Esophagus muscularis mucosa (tissue), 4 donors: Measurements from ENCODE around the gene SH3GL3. TPM values are rescaled to one million over a fixed set of nuclear protein-coding genes. Genes with fewer than 3 reads are reported as not detected.

Source experiments
- DNase-seq: peaks from one replicate; pipeline ENCODE4 v3.0.0-alpha.2; 2017; ENCODE audit errors: extremely low spot score
- H3K27ac ChIP-seq, 4 donors: fragments of 200-600 bp; sonication (generic); replicated peaks in 1 of 4; 1 replicate in 3 of 4; 2 replicates in 1 of 4; pipeline ENCODE4 v1.5.1; 2016 to 2019; ENCODE audit warnings: mild to moderate bottlenecking in 1 of 4
- H3K27me3 ChIP-seq, 4 donors: fragments of 200-600 bp; sonication (generic); one replicate each; pipeline versions ENCODE4 v1.5.1 to v1.6.0; 2016 to 2019
- H3K36me3 ChIP-seq, 4 donors: fragments of 200-600 bp; sonication (generic); one replicate each; pipeline ENCODE4 v1.5.1; 2016 to 2019
- H3K4me1 ChIP-seq, 4 donors: fragments of 200-600 bp; sonication (generic); one replicate each; pipeline ENCODE4 v1.5.1; 2016 to 2019
- H3K4me3 ChIP-seq, 4 donors: fragments of 200-600 bp; sonication (generic); 1 replicate in 2 of 4; 2 replicates in 2 of 4; pipeline ENCODE4 v1.5.1; 2016 to 2019; ENCODE audit warnings: mild to moderate bottlenecking in 4 of 4, moderate library complexity in 1 of 4
- H3K9me3 ChIP-seq, 4 donors: fragments of 200-600 bp; sonication (generic); 1 replicate in 3 of 4; 2 replicates in 1 of 4; pipeline ENCODE4 v1.5.1; 2016 to 2019
- EP300 ChIP-seq: sonication (generic); formaldehyde crosslinking; IDR thresholded peaks from one replicate; pipeline ENCODE4 v1.6.1; 2017; ENCODE audit warnings: antibody characterized with exemption
- POLR2A ChIP-seq: fragments of 450-650 bp; IDR thresholded peaks from one replicate; pipeline ENCODE4 v1.6.1; 2017; ENCODE audit warnings: antibody characterized with exemption, moderate library complexity, mild to moderate bottlenecking, low read depth
- POLR2AphosphoS5 ChIP-seq, 2 donors: sonication (generic); formaldehyde crosslinking; IDR thresholded peaks; one replicate each; pipeline ENCODE4 v1.6.1; 2017; ENCODE audit warnings: antibody characterized with exemption in 2 of 2
- WGBS: methylation state at CpG from one replicate; pipeline ENCODE4 v1.1.5; 2018; 5-methylcytosine and 5-hydroxymethylcytosine counted together
- intact Hi-C: fragments of 100-400 bp; cut with DNase I; formaldehyde crosslinking; loops from one replicate; pipeline ENCODE4 v1.15.1; 2023
- total RNA-seq, 4 donors: library from RNA; depleted of rRNA; stranded (reverse); fragments of >200 nt; gene quantifications; one replicate each; pipeline versions ENCODE4 v1.1.0 to v1.2.1, GENCODE V29; 2016
- TF ChIP-seq, protein P1 (sequence below), 3 experiments: fragments of 200-600 bp in 2 of 3; fragments of 450-650 bp in 1 of 3; sonication (generic) in 2 of 3; IDR thresholded peaks; one replicate each; pipeline ENCODE4 v1.5.1; 2017 to 2019; ENCODE audit warnings: antibody characterized with exemption in 3 of 3, mild to moderate bottlenecking in 2 of 3, moderate library complexity in 1 of 3

The SH3GL3 gene
- total RNA-seq, 4 donors from 2014 or later: 0.19 TPM; not detected in 3

DNA sequence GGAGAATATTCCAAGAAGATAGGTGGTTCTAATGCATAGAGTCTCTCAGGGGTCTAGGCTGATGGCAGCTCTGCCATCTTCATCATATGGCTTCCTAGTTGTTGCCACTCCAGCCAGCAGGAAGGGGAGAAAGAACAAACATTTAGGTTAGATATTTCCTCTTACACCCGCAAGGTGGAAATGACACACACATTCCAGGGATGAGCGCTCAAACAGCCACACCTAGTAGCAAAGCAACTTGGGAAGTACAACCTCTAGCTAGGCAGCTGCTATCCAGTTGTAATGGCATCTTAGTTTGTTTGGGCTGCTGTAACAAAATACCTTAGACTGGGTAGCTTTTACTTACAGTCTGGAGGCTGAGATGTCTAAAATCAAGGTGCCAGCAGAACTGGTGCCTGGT is 154.9 kb downstream of the SH3GL3 start:
- Histone ChIP-seq H3K27ac (no peak overlapping the region), H3K4me3 (no peak overlapping the region), H3K36me3 (no peaks in the 10 kb centered on the region), H3K27me3 (no peaks in the 10 kb centered on the region), H3K9me3 (no peaks in the 10 kb centered on the region), H3K4me1 (peaks cover 4 to 23% (median 22%) of the 10 kb centered on the region in 4 donors)
- TF ChIP-seq POLR2A: no peak
- TF ChIP-seq POLR2AphosphoS5 (IDR thresholded peaks at IDR 0.05): no peak
- no peak for TF ChIP-seq EP300
- TF ChIP-seq, protein P1, sequence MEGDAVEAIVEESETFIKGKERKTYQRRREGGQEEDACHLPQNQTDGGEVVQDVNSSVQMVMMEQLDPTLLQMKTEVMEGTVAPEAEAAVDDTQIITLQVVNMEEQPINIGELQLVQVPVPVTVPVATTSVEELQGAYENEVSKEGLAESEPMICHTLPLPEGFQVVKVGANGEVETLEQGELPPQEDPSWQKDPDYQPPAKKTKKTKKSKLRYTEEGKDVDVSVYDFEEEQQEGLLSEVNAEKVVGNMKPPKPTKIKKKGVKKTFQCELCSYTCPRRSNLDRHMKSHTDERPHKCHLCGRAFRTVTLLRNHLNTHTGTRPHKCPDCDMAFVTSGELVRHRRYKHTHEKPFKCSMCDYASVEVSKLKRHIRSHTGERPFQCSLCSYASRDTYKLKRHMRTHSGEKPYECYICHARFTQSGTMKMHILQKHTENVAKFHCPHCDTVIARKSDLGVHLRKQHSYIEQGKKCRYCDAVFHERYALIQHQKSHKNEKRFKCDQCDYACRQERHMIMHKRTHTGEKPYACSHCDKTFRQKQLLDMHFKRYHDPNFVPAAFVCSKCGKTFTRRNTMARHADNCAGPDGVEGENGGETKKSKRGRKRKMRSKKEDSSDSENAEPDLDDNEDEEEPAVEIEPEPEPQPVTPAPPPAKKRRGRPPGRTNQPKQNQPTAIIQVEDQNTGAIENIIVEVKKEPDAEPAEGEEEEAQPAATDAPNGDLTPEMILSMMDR (IDR thresholded peaks at IDR 0.05): no peak
- intact Hi-C loops: no loop called here
- WGBS: 100% methylated on average over 2 of the region's 2 CpGs
- no peak for DNase-seq

DNA sequence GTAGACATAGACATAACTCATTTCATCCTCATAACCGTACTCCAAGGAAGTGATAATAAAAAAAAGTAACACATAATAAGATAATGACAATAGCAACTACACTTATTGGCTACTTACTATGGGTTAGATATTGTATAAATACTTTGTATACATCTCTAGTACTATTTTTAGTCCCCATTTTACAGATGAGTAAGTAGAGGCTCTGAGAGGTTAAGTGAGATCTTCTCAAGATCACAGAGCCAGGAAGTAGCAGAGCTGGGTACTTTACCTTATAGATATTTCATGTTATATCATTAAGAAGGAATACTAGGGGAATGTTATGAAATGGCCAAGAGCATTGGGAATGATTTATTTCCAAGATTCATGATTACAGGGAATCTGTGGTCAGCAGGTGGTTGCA is 157.4 kb downstream of the SH3GL3 start:
- intact Hi-C loops: no loop called here
- TF ChIP-seq, protein P1 (IDR thresholded peaks at IDR 0.05): no peak
- no peak for TF ChIP-seq EP300
- TF ChIP-seq POLR2A: no peak
- no peak for TF ChIP-seq POLR2AphosphoS5 (IDR thresholded peaks at IDR 0.05)
- Histone ChIP-seq H3K4me3 (no peak overlapping the region), H3K9me3 (no peaks in the 10 kb centered on the region), H3K36me3 (no peaks in the 10 kb centered on the region), H3K4me1 (peaks cover 4 to 23% (median 22%) of the 10 kb centered on the region in 4 donors), H3K27me3 (no peaks in the 10 kb centered on the region), H3K27ac (peak overlapping the region in 2 of 4 donors; percentile 50 to 60)
- no peak for DNase-seq
- 88% methylated on average over 1 of the region's 1 CpG for WGBS

DNA sequence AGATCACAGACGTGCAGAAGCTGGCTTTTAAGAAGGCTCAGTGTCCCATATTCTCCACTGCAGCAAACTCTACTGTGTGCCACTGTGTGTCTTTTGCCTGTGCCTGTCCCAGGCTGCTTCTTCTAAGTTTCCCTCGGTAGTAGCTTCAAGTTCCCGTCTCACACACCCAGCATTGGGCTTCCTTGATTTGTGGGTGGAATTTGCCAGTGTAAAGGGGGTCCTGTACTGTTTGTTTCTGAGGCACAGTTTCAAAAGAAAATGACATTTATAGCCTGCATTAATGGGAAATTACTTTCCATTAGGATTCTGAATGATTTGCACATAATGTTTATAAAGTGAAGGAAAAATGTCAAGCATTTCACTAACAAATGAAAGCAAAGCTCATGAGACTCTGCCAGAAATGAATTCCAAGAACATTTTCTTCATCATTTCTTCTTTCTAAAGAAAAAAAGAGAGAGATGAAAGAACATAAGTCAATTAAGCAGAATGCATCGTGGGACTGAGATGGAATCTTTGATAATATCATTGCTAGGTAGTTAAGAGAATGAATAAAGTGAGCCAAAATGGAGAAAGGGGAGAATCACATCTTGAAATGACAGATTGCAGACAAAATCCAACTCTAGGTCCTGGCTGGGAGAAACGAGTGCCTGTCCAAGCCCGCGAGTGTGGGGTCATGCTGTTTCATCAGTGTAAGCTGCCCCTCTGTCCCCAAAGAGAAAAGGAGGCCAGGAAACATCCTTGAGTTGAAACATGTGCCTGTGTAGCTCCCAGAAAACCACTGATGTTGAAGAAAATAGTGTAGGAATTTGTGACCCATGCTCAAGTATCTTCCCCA is 158.2 kb downstream of the SH3GL3 start:
- Histone ChIP-seq H3K27ac (peak overlapping the region in 3 of 4 donors; percentile 24 to 60 (median 50)), H3K36me3 (no peaks in the 10 kb centered on the region), H3K27me3 (no peaks in the 10 kb centered on the region), H3K4me1 (peaks cover 4 to 23% (median 22%) of the 10 kb centered on the region in 4 donors), H3K9me3 (no peaks in the 10 kb centered on the region), H3K4me3 (peak overlapping the region in 2 of 4 donors; percentile 7 to 10)
- 15% methylated on average over 7 of the region's 7 CpGs for WGBS
- TF ChIP-seq POLR2A: no peak
- TF ChIP-seq POLR2AphosphoS5 (IDR thresholded peaks at IDR 0.05): peak in 1 of 2 donors; percentile 41
- peak; percentile 92 for DNase-seq
- intact Hi-C loops: no loop called here

DNA sequence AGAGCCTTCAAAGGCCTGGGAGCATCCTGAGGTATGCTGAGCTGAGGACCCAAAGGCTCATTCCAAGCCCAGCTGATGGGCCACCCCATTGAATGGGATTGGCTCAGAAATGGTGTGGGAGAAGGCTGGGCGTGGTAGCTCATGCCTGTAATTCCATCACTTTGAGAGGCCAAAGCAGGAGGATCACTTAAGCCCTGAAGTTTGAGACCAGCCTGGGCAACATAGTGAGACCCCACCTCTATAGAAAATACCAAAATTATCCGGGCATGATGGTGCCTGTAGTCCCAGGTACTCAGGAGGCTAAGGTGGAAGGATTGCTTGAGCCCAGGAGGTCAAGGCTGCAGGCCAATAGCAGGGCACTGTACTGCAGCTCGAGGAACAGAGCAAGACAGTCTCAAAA is 163.0 kb downstream of the SH3GL3 start:
- H3K27ac ChIP-seq: no peak overlapping the region
- no peaks in the 10 kb centered on the region for H3K36me3 ChIP-seq
- TF ChIP-seq EP300 (no peak), POLR2A (no peak), POLR2AphosphoS5 (IDR thresholded peaks at IDR 0.05) (no peak)
- TF ChIP-seq, protein P1 (IDR thresholded peaks at IDR 0.05): no peak
- H3K27me3 ChIP-seq: no peaks in the 10 kb centered on the region
- peaks cover 0 to 22% (median 15%) of the 10 kb centered on the region in 4 donors for H3K4me1 ChIP-seq
- H3K4me3 ChIP-seq: no peak overlapping the region
- WGBS: 84% methylated on average over 2 of the region's 3 CpGs
- intact Hi-C loops: no loop called here
- H3K9me3 ChIP-seq: no peaks in the 10 kb centered on the region
- DNase-seq: no peak

DNA sequence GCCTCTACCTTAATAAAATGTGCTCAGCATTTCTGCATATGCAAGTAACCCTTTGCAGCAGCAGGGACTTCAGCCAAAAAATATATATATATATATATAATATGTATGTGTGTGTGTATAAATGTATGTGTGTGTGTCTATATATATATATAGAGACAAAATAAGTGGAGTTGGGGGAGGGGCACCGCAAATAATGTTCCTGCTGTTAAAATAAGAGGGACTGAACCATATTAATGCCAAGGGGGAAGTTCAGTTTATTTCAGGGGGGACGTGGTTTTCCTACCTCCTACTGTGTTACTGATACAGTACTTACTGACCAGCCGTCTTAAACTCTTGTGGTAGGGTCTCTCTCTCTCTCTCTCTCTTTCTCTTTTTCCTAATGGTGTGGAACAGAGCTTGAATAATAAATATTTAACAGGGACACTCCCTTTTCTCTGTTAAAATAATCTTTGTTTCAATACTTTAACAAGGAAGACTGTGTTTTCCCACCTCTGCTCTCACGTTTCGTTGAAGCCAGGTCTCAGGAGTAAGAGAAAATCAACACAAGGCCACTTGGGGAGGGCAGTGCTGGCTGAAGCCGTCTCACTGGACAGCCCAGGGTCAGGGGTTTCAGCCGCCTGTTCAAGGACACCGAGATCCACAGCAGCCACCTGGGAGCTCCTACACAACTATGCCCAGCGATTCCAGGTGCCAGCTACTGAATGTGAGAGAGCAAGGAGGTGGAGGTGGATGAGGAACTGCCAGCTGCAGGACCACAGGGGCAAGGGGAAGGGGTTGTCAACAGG is 164.0 kb downstream of the SH3GL3 start:
- Histone ChIP-seq H3K36me3 (no peaks in the 10 kb centered on the region), H3K4me1 (peaks cover 0 to 12% (median 6%) of the 10 kb centered on the region in 4 donors), H3K9me3 (no peaks in the 10 kb centered on the region), H3K27ac (no peak overlapping the region), H3K27me3 (no peaks in the 10 kb centered on the region), H3K4me3 (no peak overlapping the region)
- no peak for DNase-seq
- TF ChIP-seq POLR2AphosphoS5 (IDR thresholded peaks at IDR 0.05) (no peak), POLR2A (no peak), EP300 (no peak)
- TF ChIP-seq, protein P1 (IDR thresholded peaks at IDR 0.05): no peak
- intact Hi-C loops: no loop called here
- WGBS: 85% methylated on average over 9 of the region's 9 CpGs
